Measurements from ENCODE around the gene SRGAP3.

SRGAP3 gene

DNA sequence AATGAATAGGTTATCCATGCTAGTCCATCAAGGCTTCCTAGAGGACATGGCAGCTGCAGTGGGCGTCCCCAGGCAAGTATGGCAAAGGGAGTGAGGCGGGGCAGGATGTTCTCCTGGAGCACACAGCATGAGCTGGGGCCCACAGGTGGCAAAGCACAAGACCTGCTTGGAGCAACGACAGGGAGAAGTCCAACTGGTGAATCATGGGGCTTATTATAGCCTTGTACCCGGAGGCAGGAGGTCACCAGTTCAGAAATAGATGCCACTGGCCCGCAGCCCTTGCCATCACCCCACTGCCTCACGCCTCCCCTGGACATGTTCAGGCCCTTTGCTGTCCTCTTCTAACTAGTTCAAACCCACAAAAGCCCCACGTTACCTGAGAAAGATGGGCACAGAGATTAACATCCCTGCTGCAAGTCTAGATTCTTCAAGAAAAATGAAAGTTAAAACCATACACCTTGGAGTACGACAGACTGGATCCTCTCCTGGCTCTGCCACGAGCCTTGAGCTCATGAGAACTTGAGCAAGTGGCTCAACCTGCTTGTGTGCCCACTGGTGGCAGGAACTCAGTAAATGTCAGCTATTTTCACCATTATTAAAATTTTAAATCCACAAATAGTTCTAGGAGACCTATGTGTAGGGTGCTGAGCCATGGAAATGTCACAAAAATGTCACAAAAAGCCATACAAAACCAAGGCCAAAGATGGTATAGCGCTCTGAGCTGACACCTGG lies 1.8 kb upstream of the SRGAP3 start:
- no peak for DNase-seq

GRCh38 chr3:9250236-9250635 lies 790 bp upstream of the SRGAP3 start:
- DNase-seq = no peak

DNA sequence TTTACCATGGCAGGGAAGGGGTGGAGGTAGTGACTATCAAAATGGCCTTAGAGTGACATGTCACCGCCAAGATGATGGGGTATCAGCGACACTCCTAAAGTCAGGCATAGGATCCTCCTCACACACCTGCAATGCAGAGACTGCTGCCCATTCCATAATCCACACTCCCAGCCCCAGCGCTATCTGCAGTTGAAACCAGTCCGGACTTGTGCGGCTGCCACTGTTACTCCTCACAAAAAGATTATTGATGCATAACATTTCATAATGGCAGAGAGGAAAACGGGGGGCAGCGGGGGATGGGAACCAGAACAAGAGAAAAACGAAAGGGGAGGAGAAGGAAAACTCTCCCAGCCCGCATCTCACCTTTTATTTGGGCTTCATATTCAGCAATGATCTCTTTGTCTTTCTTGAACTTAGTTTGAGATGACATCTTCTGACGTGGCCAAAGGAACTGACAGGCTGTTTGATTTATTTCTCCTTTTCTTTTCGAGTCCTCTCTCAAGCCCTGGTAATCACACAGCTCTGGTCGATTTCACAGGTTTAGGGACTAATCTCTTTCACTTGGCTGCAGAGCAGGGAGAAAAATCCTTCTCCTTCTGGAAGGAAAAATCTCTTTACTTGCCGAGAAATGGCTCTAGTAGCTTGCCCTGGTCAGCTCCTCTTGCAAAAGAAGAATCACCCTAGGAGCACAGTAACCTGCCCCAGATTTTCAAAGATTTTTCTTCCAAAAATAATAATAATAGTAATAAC lies 749 bp downstream of the SRGAP3 start:
- no peak for DNase-seq

GRCh38 chr3:9247941-9248521 lies 1.4 kb downstream of the SRGAP3 start:
- DNase-seq = no peak

DNA sequence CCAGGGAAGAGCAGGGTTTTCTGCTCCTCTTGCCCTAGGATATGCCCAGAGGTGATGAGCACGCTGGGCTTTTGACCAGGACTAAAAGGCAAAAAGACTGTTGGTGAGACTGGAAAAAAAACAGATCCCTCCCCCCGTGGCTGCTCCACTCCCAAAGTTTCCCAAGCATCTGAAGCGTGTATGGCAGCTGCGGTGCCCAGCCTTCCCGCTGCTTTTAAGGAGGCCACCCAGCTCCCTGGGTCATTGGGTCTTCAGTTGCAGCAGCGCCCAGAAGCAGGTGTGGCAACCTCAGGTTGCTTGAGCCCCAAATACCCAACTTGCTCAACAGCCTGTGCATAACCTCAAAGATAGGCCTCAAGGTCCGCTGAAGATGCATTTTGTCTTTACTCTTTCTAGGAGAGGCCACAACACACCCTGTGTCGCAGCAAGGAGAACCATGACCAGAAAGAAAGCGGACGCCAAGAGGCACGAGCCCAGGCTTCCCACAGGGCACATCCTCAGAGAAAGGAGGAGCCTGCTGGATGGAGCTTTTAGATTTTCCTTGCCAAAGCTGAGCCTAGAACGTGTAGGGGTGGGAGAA lies 2.0 kb downstream of the SRGAP3 start:
- DNase-seq = no peak

- no peak for DNase-seq
These were observed 3.3 kb downstream of the SRGAP3 start for GRCh38 chr3:9246189-9246588.

DNA sequence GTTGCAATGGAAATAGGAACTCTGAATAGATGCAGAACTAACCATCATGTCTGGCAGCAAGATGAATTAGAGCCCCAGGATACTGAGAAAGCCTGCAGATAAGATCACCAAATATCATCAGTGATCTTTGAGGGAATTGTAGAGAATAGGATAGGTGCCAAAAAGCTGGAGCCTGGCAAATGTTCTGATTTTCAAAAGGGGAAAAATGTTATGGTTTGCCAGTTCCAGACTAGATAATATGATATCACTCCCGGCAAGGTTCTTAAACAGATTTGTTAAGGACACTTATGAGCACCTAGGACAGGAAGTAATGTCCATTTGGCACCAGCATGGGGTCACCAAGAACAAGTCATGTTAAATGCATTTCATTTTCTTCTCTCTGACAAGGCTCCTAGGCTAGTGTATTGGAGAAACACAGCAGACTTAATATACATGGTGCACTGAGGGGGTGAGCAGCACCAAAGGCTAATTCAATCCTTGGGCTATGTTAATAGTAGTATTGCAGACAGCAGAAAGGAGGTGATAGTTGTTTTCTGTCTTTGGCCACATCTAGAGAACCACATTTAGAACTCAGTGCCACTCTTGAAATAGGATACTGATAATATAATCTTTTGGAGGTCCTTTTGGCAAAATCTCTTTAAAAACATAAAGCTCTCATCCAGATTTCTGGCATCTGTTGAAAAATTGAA lies 4.8 kb downstream of the SRGAP3 start:
- no peak for DNase-seq

DNA sequence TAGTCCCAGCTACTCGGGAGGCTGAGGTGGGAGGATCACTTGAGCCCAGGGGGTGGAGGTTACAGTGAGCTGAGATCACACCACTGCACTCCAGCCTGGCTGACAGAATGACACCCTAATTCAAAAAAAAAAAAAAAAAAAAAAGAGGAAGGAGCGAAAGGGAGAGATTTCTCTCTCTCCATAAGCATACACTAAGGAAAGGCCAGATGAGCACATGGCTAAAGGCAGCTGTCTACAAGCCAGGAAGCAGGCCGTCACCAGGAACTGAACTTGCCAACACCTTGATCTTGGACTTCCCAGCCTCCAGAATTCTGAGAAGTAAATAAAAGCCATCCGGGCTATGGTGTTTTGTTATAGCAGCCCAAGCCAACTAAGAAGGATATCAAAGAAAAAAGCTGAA lies 7.5 kb downstream of the SRGAP3 start:
- no peak for DNase-seq

DNA sequence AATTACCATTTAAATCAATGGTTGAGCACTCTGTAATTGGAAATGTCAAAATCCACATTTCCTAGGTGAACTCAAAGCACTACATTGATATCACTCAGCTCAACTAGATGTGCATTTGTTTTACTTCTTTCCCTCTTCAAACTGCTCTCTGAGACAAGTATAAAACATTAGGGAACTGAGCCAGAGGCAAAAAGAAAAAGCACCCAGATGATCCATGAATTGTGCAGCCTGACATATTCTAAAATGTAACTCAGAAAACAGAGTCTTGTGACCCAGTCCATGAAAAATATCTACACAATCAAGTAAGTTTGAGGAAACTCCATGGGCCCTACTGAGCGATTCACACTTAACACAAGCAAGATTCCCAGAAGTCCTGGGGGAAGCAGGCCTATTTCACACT lies 9.8 kb downstream of the SRGAP3 start:
- DNase-seq = no peak

- DNase-seq = no peak
These were observed 10.6 kb downstream of the SRGAP3 start for GRCh38 chr3:9238721-9239295.

GRCh38 chr3:9238276-9238675 lies 11.2 kb downstream of the SRGAP3 start:
- no peak for DNase-seq

DNA sequence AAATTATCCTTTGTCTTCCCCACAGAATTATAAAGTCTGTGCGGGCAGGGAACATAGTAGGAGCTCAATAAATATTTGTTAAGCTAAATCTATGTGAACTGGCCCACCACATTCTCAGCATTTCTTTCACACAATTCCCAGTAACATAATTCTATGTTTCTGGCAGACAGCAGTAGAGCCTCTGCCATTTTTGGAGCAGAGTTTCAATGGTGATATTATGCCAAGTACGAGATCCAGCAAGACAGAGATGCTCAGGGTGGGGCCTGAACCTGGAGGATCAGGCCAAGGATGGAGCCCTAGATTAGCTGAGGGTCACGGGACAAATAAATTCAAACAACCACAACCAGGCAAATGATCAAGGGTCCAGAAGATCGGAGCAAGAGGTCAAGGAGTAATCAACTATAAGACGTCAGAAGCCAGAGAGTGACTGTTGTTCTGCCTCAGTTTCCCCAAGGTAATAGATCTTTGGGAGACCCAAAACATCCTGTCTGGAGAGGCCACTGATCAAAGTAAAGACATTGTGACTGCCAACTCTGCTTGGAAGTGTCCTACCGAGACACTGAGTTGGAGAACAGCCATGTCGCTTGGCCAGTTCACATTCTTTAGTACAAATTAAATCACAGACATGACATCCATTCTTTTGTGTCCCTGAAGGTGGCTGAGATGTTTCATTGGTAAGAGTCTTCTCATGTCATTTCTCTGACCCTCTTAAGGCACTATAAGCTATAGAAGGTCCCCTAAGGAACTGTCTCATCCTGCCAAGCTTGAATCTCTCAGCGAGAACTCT lies 15.4 kb downstream of the SRGAP3 start:
- no peak for DNase-seq

GRCh38 chr3:9233101-9233500 lies 16.3 kb downstream of the SRGAP3 start:
- DNase-seq = no peak

DNA sequence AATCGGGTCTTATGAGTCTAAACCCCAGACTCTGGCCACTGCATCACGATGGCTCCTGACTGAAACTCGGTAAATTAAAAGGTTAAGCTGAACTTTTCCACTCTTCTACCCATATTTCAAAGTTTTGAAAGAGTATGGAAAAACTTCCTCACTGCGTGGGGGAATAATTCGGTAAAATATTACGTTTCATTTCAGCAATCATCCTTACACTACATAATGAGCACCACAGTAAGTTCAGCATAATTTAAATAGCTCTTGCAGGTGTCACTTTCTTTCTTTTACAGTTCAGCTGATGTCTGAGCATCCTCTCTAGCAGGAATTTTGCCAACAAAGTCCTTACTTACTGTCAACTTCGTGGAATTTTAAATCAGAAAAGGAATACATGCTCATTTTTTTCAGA lies 17.5 kb downstream of the SRGAP3 start:
- no peak for DNase-seq

GRCh38 chr3:9231471-9231870 lies 18.0 kb downstream of the SRGAP3 start:
- no peak for DNase-seq

- DNase-seq = no peak
These were observed 18.4 kb downstream of the SRGAP3 start for GRCh38 chr3:9231006-9231405.

DNA sequence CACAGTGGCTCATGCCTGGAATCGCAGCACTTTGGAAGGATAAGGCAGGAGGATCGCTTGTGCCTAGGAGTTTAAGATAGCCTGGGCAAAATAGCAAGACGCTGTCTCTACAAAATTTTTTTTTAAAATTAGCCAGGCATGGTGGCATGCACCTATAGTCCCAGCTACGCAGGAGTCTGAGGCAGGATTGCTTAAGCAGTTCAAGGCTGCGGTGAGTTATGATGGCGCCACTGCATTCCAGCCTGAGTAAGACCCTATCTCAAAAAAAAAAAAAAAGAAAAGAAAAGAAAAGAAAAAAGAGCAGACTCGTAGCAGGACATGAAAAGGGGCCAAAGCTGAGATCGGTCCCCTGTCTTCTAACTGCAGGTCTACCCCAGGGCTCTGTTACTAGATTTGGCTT lies 18.9 kb downstream of the SRGAP3 start:
- DNase-seq = no peak

- no peak for DNase-seq
These were observed 19.6 kb downstream of the SRGAP3 start for GRCh38 chr3:9229879-9230278.

DNA sequence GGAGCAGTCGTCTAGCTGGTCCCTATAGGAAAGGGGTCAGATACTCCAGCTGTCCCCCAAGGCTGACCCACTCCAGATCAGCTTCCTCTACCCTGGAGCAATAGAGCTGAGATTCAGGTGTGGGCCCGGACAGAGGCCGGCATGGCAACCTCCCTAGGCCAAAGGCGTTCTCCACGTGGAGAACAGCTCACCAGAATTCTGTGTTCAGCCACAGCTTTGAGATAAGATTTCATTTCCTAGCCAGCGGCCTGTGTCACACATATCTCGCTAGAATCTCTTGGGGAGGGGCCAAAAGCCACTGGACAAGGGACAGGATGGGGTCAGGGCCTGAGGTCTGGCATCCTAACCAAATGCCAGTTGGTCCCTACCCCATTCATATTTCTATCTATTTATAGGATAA lies 20.1 kb downstream of the SRGAP3 start:
- no peak for DNase-seq

DNA sequence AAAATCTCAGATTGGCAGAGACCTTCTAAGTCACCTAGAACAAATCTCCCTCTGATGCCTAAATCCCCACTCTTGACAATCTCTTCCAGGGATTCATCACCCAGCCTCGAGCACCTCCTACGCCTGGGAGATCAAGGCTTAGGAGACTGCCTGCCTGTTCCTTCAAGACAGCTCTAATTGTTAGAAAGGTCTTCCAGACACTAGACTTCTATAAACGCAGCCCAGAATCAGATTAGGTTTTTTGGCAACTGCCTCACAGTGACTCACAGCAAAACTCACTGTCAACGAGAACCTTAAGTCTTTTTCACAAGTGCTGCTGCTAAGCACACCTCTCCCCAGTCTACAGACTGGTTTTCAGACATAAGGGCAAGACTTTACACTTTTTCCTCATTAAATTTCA lies 23.1 kb downstream of the SRGAP3 start:
- no peak for DNase-seq

DNA sequence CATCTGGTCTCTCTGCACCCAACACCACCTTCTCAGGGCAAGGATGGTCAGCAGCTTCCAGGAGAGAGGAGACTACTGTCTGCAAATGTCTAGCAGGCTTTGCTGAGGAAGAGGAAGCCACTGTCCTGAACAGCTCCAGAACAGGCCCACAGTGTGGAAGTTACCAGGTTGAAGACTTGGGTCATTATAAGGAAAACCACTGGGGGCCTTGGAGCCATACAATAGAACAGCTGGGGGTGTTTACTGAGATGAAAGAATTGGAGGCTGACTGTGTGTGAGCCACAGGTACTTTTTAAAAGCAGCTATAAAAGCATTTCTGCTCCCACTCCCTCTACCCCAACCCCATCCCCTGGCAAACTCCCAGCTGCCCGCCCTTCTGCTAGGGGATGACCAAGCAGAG lies 24.2 kb downstream of the SRGAP3 start:
- DNase-seq = no peak

- DNase-seq = no peak
These were observed 25.0 kb downstream of the SRGAP3 start for GRCh38 chr3:9224490-9224889.

All from NCI-H1417 treated with DMSO at 0.1 percent for 48 hours (cell line).